ENCODE results near the gene PPM1N.

GRCh38 chr19:45476304-45476703 lies 21.9 kb upstream of the PPM1N start:
- TF ChIP-seq CEBPB (IDR thresholded peaks at IDR 0.05; ENCODE audit: low read depth): no peak
- TF ChIP-seq POLR2A (IDR thresholded peaks at IDR 0.05; ENCODE audit: borderline replicate concordance, extremely low read depth, insufficient read depth, insufficient read length): no peak
- TF ChIP-seq REST (IDR thresholded peaks at IDR 0.05; ENCODE audit: low read depth): no peak
- no peak for TF ChIP-seq ZNF274 (IDR thresholded peaks at IDR 0.05; ENCODE audit: low read depth, low read length)
- TF ChIP-seq CTCF (IDR thresholded peaks at IDR 0.05 in 2 of 3, conservative IDR thresholded peaks at IDR 0.05 in 1 of 3; ENCODE audit: borderline replicate concordance in 1 of 3, insufficient read depth in 1 of 3, low read depth in 2 of 3, low read length in 2 of 3): no peak
- no peak for TF ChIP-seq POLR2AphosphoS5 (IDR thresholded peaks at IDR 0.05; ENCODE audit: low read depth, low read length)
- no peak for TF ChIP-seq SIN3A (IDR thresholded peaks at IDR 0.05; ENCODE audit: low read depth)
- no peak for TF ChIP-seq EZH2 (IDR thresholded peaks at IDR 0.05)
- no peak for TF ChIP-seq ATF3 (IDR thresholded peaks at IDR 0.05)
- TF ChIP-seq ZFX (IDR thresholded peaks at IDR 0.05): no peak
- TF ChIP-seq EGR1 (IDR thresholded peaks at IDR 0.05; ENCODE audit: low read depth): no peak
- TF ChIP-seq MAX (IDR thresholded peaks at IDR 0.05): no peak
